ENCODE data around the gene FBLN1.

DNA sequence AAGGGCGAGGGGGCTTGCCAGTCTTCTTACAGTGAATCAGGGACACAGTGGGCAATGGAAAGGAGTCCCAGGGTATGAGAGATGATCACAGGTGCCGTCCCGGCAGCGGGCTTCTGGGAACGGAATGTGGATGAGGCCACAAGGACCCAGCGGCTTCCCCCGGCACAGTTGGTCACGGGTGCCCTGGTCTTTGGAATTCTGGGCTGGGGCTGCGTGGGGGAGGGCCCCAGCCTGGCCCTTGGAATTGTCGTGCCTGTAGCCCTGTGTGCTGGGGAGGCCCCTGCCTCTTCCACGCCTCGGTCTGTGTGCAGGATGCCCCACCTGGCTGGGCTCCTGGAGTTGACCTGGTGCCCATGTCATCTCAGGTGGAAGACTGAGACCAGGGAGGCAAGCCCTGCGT lies 76.6 kb downstream of the FBLN1 start:
- TF ChIP-seq GLIS3 (CRISPR knock-in tag; IDR thresholded peaks at IDR 0.05) = no peak
- TF ChIP-seq, protein P1, sequence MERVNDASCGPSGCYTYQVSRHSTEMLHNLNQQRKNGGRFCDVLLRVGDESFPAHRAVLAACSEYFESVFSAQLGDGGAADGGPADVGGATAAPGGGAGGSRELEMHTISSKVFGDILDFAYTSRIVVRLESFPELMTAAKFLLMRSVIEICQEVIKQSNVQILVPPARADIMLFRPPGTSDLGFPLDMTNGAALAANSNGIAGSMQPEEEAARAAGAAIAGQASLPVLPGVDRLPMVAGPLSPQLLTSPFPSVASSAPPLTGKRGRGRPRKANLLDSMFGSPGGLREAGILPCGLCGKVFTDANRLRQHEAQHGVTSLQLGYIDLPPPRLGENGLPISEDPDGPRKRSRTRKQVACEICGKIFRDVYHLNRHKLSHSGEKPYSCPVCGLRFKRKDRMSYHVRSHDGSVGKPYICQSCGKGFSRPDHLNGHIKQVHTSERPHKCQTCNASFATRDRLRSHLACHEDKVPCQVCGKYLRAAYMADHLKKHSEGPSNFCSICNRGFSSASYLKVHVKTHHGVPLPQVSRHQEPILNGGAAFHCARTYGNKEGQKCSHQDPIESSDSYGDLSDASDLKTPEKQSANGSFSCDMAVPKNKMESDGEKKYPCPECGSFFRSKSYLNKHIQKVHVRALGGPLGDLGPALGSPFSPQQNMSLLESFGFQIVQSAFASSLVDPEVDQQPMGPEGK (CRISPR knock-in tag; IDR thresholded peaks at IDR 0.05; ENCODE audit: borderline replicate concordance) = no peak
